Measurements from ENCODE around the gene SREBF2. TPM values are rescaled to one million over a fixed set of nuclear protein-coding genes. Genes with fewer than 3 reads are reported as not detected.

The SREBF2 gene
- total and polyA plus RNA-seq, 2 donors (not counting 1 experiment from before 2014, with no cell fraction given), result 116 to 287 TPM

DNA sequence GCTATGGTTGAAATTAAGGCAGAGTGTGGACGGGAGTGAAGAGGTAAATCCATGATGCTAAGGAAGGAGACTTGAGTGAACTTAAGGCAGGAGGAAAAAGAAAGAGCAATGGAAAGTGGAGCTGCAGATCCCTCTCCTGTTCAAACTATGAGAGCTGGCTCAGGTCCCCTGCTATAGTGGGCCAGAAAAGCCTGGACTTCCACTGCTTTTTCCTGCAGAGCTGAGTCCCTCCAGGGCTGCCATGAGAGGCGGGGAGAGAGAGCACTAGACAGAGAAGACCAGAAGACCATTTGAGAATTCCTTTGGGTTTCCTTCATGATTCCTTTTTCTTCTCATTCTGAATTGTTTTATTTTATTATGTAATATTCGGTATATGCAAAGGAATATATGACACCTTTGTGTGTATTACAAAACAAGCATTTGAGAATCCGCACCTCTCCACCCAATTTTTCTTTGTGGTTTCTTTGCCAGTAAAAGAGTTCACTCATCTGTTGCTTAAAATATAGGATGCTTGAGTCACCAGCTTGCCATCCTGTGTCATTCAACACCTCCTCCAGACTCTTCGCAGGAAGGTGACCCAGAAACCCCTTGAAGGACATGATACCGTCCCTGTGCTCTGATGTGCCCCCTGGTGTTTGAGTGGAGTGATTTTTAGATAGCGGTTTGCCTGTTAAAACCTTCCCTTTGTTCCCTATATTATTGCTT lies 24.4 kb downstream of the SREBF2 start:
- Mint-ChIP-seq H3K4me1 (peaks cover 67% of the 10 kb centered on the region), H3K9me3 (ENCODE audit: insufficient read depth) (no peaks in the 10 kb centered on the region), H3K27ac (peak overlapping the region; percentile 80), H3K4me3 (peak overlapping the region; percentile 40), H3K27me3 (no peaks in the 10 kb centered on the region)
- Histone ChIP-seq H3K36me3 (replicated peaks in 1 of 2; ENCODE audit: control extremely low read depth in 1 of 2, control insufficient read depth in 1 of 2, extremely low read depth in 1 of 2, insufficient read depth in 2 of 2, low read length in 1 of 2) (peaks cover 0 to 2% of the 10 kb centered on the region in 2 experiments), H2AFZ (ENCODE audit: insufficient read depth, low read depth, low read length, poor library complexity, severe bottlenecking) (no peak overlapping the region), H3K4me2 (replicated peaks; ENCODE audit: low read depth, low read length, poor library complexity, severe bottlenecking) (peak overlapping the region; percentile 45), H3K4me3 (ENCODE audit: control extremely low read depth in 1 of 5, extremely low read depth in 1 of 5, insufficient read depth in 1 of 5, low read depth in 2 of 5, low read length in 4 of 5) (no peak overlapping the region), H3K9ac (ENCODE audit: low read length) (peak overlapping the region; percentile 6), H4K20me1 (ENCODE audit: control insufficient read depth, insufficient read depth, low read length, poor library complexity, severe bottlenecking) (peaks cover 17% of the 10 kb centered on the region), H3K4me1 (ENCODE audit: control insufficient read depth in 2 of 2, insufficient read depth in 2 of 2, low read length in 2 of 2) (peaks cover 52 to 62% of the 10 kb centered on the region in 2 donors), H3K27me3 (replicated peaks in 1 of 4; ENCODE audit: control extremely low read depth in 1 of 4, control insufficient read depth in 3 of 4, insufficient read depth in 4 of 4, low read length in 3 of 4) (no peaks in the 10 kb centered on the region), H3K9me3 (ENCODE audit: control extremely low read depth in 1 of 3, control insufficient read depth in 2 of 3, insufficient read depth in 1 of 3, low read length in 2 of 3) (no peaks in the 10 kb centered on the region), H3K79me2 (ENCODE audit: control insufficient read depth, insufficient read depth, low read length) (peaks cover 90% of the 10 kb centered on the region), H3K27ac (ENCODE audit: low read length in 2 of 2) (peak overlapping the region; percentile 10 to 63)
- TF ChIP-seq EZH2 (IDR thresholded peaks at IDR 0.05; ENCODE audit: borderline replicate concordance, insufficient read depth, low read depth, low read length, poor library complexity, severe bottlenecking) (no peak), CTCF (IDR thresholded peaks at IDR 0.05) (peak; percentile 78)
- ChIA-PET POLR2A (interaction anchor here (0.8 to 1.8 kb wide), 2 partner anchors 10 to 23 kb away, joined by 3 to 6 read pairs; no protein-coding TSS in a partner anchor), CTCF (interaction anchor here (0.7 to 3.8 kb wide), 15 partner anchors 10 to 159 kb away, joined by 3 to 21 read pairs (median 8); partner anchors contain the start of genes MEI1 and SREBF2)
- DNase-seq, result peak; percentile 75
- ATAC-seq (ENCODE audit: low read depth), result peak; percentile 25
- intact Hi-C loops (cut with micrococcal nuclease), result loop anchor here (1.0 to 2.0 kb wide), 4 partner anchors 15 to 160 kb away; partner anchors contain the start of gene SREBF2
- 100% methylated on average over 2 of the region's 7 CpGs for WGBS (ENCODE audit: insufficient coverage)

GRCh38 chr22:41857860-41858199 lies 24.9 kb downstream of the SREBF2 start:
- Mint-ChIP-seq H3K9me3 (ENCODE audit: insufficient read depth) (no peaks in the 10 kb centered on the region), H3K4me3 (peak overlapping the region; percentile 66), H3K4me1 (peaks cover 71% of the 10 kb centered on the region), H3K27me3 (no peaks in the 10 kb centered on the region), H3K27ac (peak overlapping the region; percentile 79)
- Histone ChIP-seq H3K4me3 (ENCODE audit: control extremely low read depth in 1 of 5, extremely low read depth in 1 of 5, insufficient read depth in 1 of 5, low read depth in 2 of 5, low read length in 4 of 5) (no peak overlapping the region), H2AFZ (ENCODE audit: insufficient read depth, low read depth, low read length, poor library complexity, severe bottlenecking) (no peak overlapping the region), H3K27me3 (replicated peaks in 1 of 4; ENCODE audit: control extremely low read depth in 1 of 4, control insufficient read depth in 3 of 4, insufficient read depth in 4 of 4, low read length in 3 of 4) (no peaks in the 10 kb centered on the region), H3K4me1 (ENCODE audit: control insufficient read depth in 2 of 2, insufficient read depth in 2 of 2, low read length in 2 of 2) (peaks cover 58 to 67% of the 10 kb centered on the region in 2 donors), H3K79me2 (ENCODE audit: control insufficient read depth, insufficient read depth, low read length) (peaks cover 85% of the 10 kb centered on the region), H4K20me1 (ENCODE audit: control insufficient read depth, insufficient read depth, low read length, poor library complexity, severe bottlenecking) (peaks cover 15% of the 10 kb centered on the region), H3K4me2 (replicated peaks; ENCODE audit: low read depth, low read length, poor library complexity, severe bottlenecking) (peak overlapping the region; percentile 45), H3K27ac (ENCODE audit: low read length in 2 of 2) (peak overlapping the region; percentile 26 to 63), H3K36me3 (replicated peaks in 1 of 2; ENCODE audit: control extremely low read depth in 1 of 2, control insufficient read depth in 1 of 2, extremely low read depth in 1 of 2, insufficient read depth in 2 of 2, low read length in 1 of 2) (peaks cover 0 to 2% of the 10 kb centered on the region in 2 experiments), H3K9ac (ENCODE audit: low read length) (peak overlapping the region; percentile 6), H3K9me3 (ENCODE audit: control extremely low read depth in 1 of 3, control insufficient read depth in 2 of 3, insufficient read depth in 1 of 3, low read length in 2 of 3) (no peaks in the 10 kb centered on the region)
- ATAC-seq (ENCODE audit: low read depth) (no peak), DNase-seq (no peak)
- intact Hi-C loops (cut with micrococcal nuclease), result loop anchor here (1.0 to 2.0 kb wide), 4 partner anchors 15 to 161 kb away; partner anchors contain the start of gene SREBF2
- TF ChIP-seq CTCF (IDR thresholded peaks at IDR 0.05), result peak; percentile 50
- no peak for TF ChIP-seq EZH2 (IDR thresholded peaks at IDR 0.05; ENCODE audit: borderline replicate concordance, insufficient read depth, low read depth, low read length, poor library complexity, severe bottlenecking)
- POLR2A ChIA-PET, result interaction anchor here (1.8 kb wide), 1 partner anchor 24 kb away, joined by 6 read pairs; no protein-coding TSS in a partner anchor
- CTCF ChIA-PET, result interaction anchor here (0.7 to 3.8 kb wide), 12 partner anchors 10 to 160 kb away, joined by 3 to 21 read pairs (median 9); partner anchors contain the start of genes MEI1 and SREBF2
